Stomach (tissue), 9 donors: ENCODE results near the gene STK38. TPM values are rescaled to one million over a fixed set of nuclear protein-coding genes. Genes with fewer than 3 reads are reported as not detected.

Source experiments
- DNase-seq, 2 donors: peaks; one replicate each; pipeline versions ENCODE4 v3.0.0 to v3.0.0-alpha.2; 2013 to 2019
- H3K27ac ChIP-seq, 5 donors: fragments of 200-600 bp in 4 of 5; sonication (generic) in 4 of 5; one replicate each; pipeline ENCODE4 v1.5.1; 2013 to 2019; ENCODE audit warnings: mild to moderate bottlenecking in 1 of 5, moderate library complexity in 1 of 5
- H3K27me3 ChIP-seq, 3 donors: fragments of 200-600 bp; sonication (generic); one replicate each; pipeline ENCODE4 v1.5.1; 2017 to 2019; ENCODE audit warnings: mixed run types in 1 of 3
- H3K36me3 ChIP-seq, 4 donors: fragments of 200-600 bp; sonication (generic); 1 replicate in 3 of 4; 2 replicates in 1 of 4; pipeline ENCODE4 v1.5.1; 2016 to 2019
- H3K4me1 ChIP-seq, 4 donors: fragments of 200-600 bp; sonication (generic); one replicate each; pipeline ENCODE4 v1.5.1; 2016 to 2019
- H3K4me3 ChIP-seq, 4 donors: fragments of 200-600 bp; sonication (generic) in 3 of 4; one replicate each; pipeline ENCODE4 v1.5.1; 2016 to 2019; ENCODE audit warnings: mild to moderate bottlenecking in 1 of 4
- H3K9me3 ChIP-seq, 4 donors: fragments of 200-600 bp; sonication (generic); one replicate each; pipeline ENCODE4 v1.5.1; 2016 to 2019
- CTCF ChIP-seq, 7 experiments: fragments of 450-650 bp in 4 of 7; fragments of 200-600 bp in 3 of 7; sonication (generic) in 3 of 7; IDR thresholded peaks; one replicate each; pipeline ENCODE4 v1.5.1; 2016 to 2019; ENCODE audit warnings: antibody characterized with exemption in 7 of 7, control low read depth in 2 of 7, mild to moderate bottlenecking in 1 of 7
- EP300 ChIP-seq: sonication (generic); formaldehyde crosslinking; IDR thresholded peaks from one replicate; pipeline ENCODE4 v1.6.1; 2017; ENCODE audit warnings: antibody characterized with exemption
- POLR2A ChIP-seq, 4 donors: fragments of 450-650 bp; IDR thresholded peaks; one replicate each; pipeline ENCODE4 v1.6.1; 2016; ENCODE audit warnings: antibody characterized with exemption in 4 of 4, control low read depth in 2 of 4, mild to moderate bottlenecking in 1 of 4, moderate library complexity in 1 of 4
- POLR2AphosphoS5 ChIP-seq, 3 donors: sonication (generic); formaldehyde crosslinking; IDR thresholded peaks; one replicate each; pipeline ENCODE4 v1.6.1; 2016; ENCODE audit warnings: antibody characterized with exemption in 3 of 3
- WGBS, 5 donors: extraction: QIAGEN DNeasy Blood & Tissue Kit in 3 of 5; methylation state at CpG; one replicate each; pipeline versions ENCODE4 v1.1.5 to v1.1.7; 2013 to 2018; 5-methylcytosine and 5-hydroxymethylcytosine counted together
- intact Hi-C: fragments of 100-400 bp; cut with DNase I; formaldehyde crosslinking; loops from one replicate; pipeline ENCODE4 v1.15.1; 2023; ENCODE audit warnings: low total_unique reads
- polyA plus RNA-seq, 3 donors: library from polyadenylated mRNA; stranded (reverse); fragments of 200-250 nt; gene quantifications; one replicate each; pipeline ENCODE4 v1.2.3, GENCODE V29; 2013
- total RNA-seq, 5 donors: library from RNA; depleted of rRNA; stranded (reverse); fragments of >200 nt; gene quantifications; one replicate each; pipeline versions ENCODE4 v1.1.0 to v1.2.3, GENCODE V29; 2014 to 2016
- donor health status: healthy with polysubstance abuse.
- donor health status: Bipolar disorder and iron deficiency.
- donor health status: healthy.

Gene STK38
- total and polyA plus RNA-seq, 8 donors: 14.1 to 63.7 (median 24.0) TPM

- no peaks in the 10 kb centered on the region for H3K9me3 ChIP-seq
- 63 to 85% (median 84%) methylated on average over 1 of the region's 1 CpG for WGBS, 5 donors
- no peak overlapping the region for H3K27ac ChIP-seq
- no peak for TF ChIP-seq EP300
- TF ChIP-seq POLR2AphosphoS5 (IDR thresholded peaks at IDR 0.05): no peak
- TF ChIP-seq POLR2A (IDR thresholded peaks at IDR 0.05): no peak
- TF ChIP-seq CTCF (IDR thresholded peaks at IDR 0.05): no peak
- DNase-seq: no peak
- H3K36me3 ChIP-seq: no peaks in the 10 kb centered on the region
- H3K27me3 ChIP-seq: no peaks in the 10 kb centered on the region
- intact Hi-C loops: no loop called here
- H3K4me3 ChIP-seq: no peak overlapping the region
- peaks cover 0 to 25% (median 5%) of the 10 kb centered on the region in 4 donors for H3K4me1 ChIP-seq
These were observed 8.5 kb upstream of the STK38 start for GRCh38 chr6:36555750-36556252.

DNA sequence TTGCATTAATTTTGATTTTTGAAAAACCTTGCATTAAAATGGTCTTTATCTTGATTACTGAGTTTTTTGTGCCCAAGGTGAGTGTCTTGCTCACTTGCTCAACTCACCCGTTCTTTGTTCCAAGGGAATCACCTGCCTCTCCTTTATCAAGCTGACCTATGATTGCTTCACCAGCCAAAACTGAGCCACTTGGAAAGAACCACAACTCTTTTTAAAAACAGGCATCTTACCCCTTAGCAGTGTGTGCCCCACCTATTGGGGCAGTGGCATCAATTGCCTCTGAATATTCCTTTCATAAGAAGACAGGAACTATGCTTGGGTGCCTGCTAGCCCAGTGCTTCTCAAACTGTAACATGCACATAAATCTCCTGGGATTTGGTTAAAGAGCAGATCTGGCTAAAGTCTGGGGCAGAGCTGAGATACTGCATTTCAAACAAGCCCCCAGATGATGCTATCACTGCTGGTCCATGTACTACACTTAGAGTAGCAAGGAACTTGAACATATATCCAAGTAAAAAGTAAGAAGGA lies 3.3 kb upstream of the STK38 start:
- no peak for TF ChIP-seq CTCF (IDR thresholded peaks at IDR 0.05)
- TF ChIP-seq POLR2A (IDR thresholded peaks at IDR 0.05): no peak
- TF ChIP-seq POLR2AphosphoS5 (IDR thresholded peaks at IDR 0.05): no peak
- no peak for TF ChIP-seq EP300
- Histone ChIP-seq H3K4me3 (no peak overlapping the region), H3K27ac (no peak overlapping the region), H3K36me3 (no peaks in the 10 kb centered on the region), H3K4me1 (peaks cover 5 to 22% (median 15%) of the 10 kb centered on the region in 4 donors), H3K9me3 (no peaks in the 10 kb centered on the region), H3K27me3 (no peaks in the 10 kb centered on the region)
- no peak for DNase-seq
- intact Hi-C loops: loop anchor here (5.0 kb wide), 1 partner anchor 42 kb away; the partner anchor contains the start of gene SRSF3
- WGBS, 5 donors: 48 to 86% (median 65%) methylated on average over 1 of the region's 1 CpG

DNA sequence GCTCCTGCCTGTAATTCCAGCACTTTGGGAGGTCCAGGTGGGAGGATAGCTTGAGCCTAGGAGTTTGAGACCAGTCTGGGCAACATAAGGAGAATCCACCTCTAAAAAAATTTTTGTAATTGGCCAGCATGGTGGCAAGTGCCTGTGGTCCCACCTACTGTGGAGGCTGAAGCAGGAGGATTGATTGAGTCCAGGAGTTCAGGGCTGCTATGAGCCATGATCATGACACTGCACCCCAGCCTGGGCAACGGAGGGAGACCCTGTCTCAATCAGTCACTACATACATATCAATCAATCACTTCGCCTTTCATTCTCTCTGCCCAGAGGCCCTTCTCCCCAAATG lies 1.1 kb upstream of the STK38 start:
- Histone ChIP-seq H3K4me1 (peaks cover 22 to 43% (median 34%) of the 10 kb centered on the region in 4 donors), H3K36me3 (no peaks in the 10 kb centered on the region), H3K27me3 (no peaks in the 10 kb centered on the region), H3K27ac (no peak overlapping the region), H3K4me3 (no peak overlapping the region), H3K9me3 (no peaks in the 10 kb centered on the region)
- DNase-seq: no peak
- WGBS, 5 donors: 87 to 96% (median 92%) methylated on average over 2 of the region's 2 CpGs
- intact Hi-C loops: no loop called here
- no peak for TF ChIP-seq EP300
- TF ChIP-seq POLR2AphosphoS5 (IDR thresholded peaks at IDR 0.05): no peak
- no peak for TF ChIP-seq CTCF (IDR thresholded peaks at IDR 0.05)
- no peak for TF ChIP-seq POLR2A (IDR thresholded peaks at IDR 0.05)

GRCh38 chr6:36547646-36548400 lies 544 bp upstream of the STK38 start:
- DNase-seq: peak in 1 of 2 donors; percentile 38
- peak overlapping the region; percentile 69 to 97 (median 90) for H3K4me3 ChIP-seq
- peaks cover 22 to 47% (median 39%) of the 10 kb centered on the region in 4 donors for H3K4me1 ChIP-seq
- H3K9me3 ChIP-seq: no peaks in the 10 kb centered on the region
- H3K36me3 ChIP-seq: no peaks in the 10 kb centered on the region
- no peaks in the 10 kb centered on the region for H3K27me3 ChIP-seq
- TF ChIP-seq CTCF (IDR thresholded peaks at IDR 0.05) (no peak), EP300 (no peak), POLR2AphosphoS5 (IDR thresholded peaks at IDR 0.05) (no peak), POLR2A (IDR thresholded peaks at IDR 0.05) (no peak)
- WGBS, 5 donors: 60 to 66% (median 62%) methylated on average over 13 of the region's 13 CpGs
- intact Hi-C loops: no loop called here
- H3K27ac ChIP-seq: peak overlapping the region; percentile 95 to 100 (median 99)
